SK-N-SH treated with all-trans-retinoic acid at 6 μM for 48 hours (cell line): ENCODE results near the gene L3HYPDH.

ENCODE experiments used
- ATAC-seq: fragments of 200-7000 bp; cut with Tn5 transposase; 3 replicates; pipeline ENCODE4 v1.9.1; 2020; ENCODE audit warnings: mild to moderate bottlenecking, moderate library complexity
- ARNTL ChIP-seq: fragments of 450-650 bp; formaldehyde crosslinking; IDR thresholded peaks from 2 replicates; pipeline ENCODE4 v1.5.0; 2020; ENCODE audit warnings: low read depth, mild to moderate bottlenecking, moderate library complexity, borderline replicate concordance
- BACH2 ChIP-seq: fragments of 250-450 bp; sonication (Bioruptor Pico); IDR thresholded peaks from 2 replicates; pipeline ENCODE4 v1.9.0; 2021; ENCODE audit warnings: mild to moderate bottlenecking, borderline replicate concordance
- CSDC2 ChIP-seq: fragments of 250-450 bp; sonication (Bioruptor Pico); IDR thresholded peaks from 2 replicates; pipeline ENCODE4 v1.5.0; 2020; ENCODE audit warnings: mild to moderate bottlenecking, moderate library complexity
- CSRNP3 ChIP-seq: fragments of 250-450 bp; sonication (Bioruptor Pico); IDR thresholded peaks from 2 replicates; pipeline ENCODE4 v1.5.1; 2021; ENCODE audit warnings: mild to moderate bottlenecking, moderate library complexity
- ESRRG ChIP-seq: fragments of 250-450 bp; sonication (Bioruptor Pico); IDR thresholded peaks from 2 replicates; pipeline ENCODE4 v1.6.1; 2021; ENCODE audit warnings: mild to moderate bottlenecking
- GLIS3 ChIP-seq: fragments of 250-450 bp; sonication (Bioruptor Pico); IDR thresholded peaks from 2 replicates; pipeline ENCODE4 v1.5.0; 2020; ENCODE audit warnings: mild to moderate bottlenecking, moderate library complexity
- ISL1 ChIP-seq: fragments of 250-450 bp; sonication (Bioruptor Pico); IDR thresholded peaks from 2 replicates; pipeline ENCODE4 v2.1.2; 2022; ENCODE audit warnings: mild to moderate bottlenecking, moderate library complexity
- OSR1 ChIP-seq: fragments of 250-450 bp; sonication (Bioruptor Pico); IDR thresholded peaks from 2 replicates; pipeline ENCODE4 v1.8.0; 2022; ENCODE audit warnings: moderate library complexity, mild to moderate bottlenecking, inconsistent platforms
- PATZ1 ChIP-seq: fragments of 250-450 bp; sonication (Bioruptor Pico); IDR thresholded peaks from 2 replicates; pipeline ENCODE4 v1.8.0; 2020; ENCODE audit warnings: mild to moderate bottlenecking, moderate library complexity, borderline replicate concordance
- POU6F1 ChIP-seq: fragments of 250-450 bp; sonication (Bioruptor Pico); IDR thresholded peaks from 2 replicates; pipeline ENCODE4 v1.8.0; 2021; ENCODE audit warnings: low read depth, mild to moderate bottlenecking, moderate library complexity, borderline replicate concordance
- SNAI2 ChIP-seq: fragments of 250-450 bp; sonication (Bioruptor Pico); IDR thresholded peaks from 2 replicates; pipeline ENCODE4 v1.5.0; 2020; ENCODE audit warnings: mild to moderate bottlenecking, moderate library complexity
- TCF4 ChIP-seq: fragments of 250-450 bp; sonication (Bioruptor Pico); IDR thresholded peaks from 2 replicates; pipeline ENCODE4 v1.8.0; 2021; ENCODE audit warnings: mild to moderate bottlenecking, moderate library complexity, borderline replicate concordance
- TOX ChIP-seq: fragments of 250-450 bp; sonication (Bioruptor Pico); IDR thresholded peaks from 2 replicates; pipeline ENCODE4 v1.8.0; 2021; ENCODE audit warnings: mild to moderate bottlenecking, moderate library complexity, borderline replicate concordance
- TSHZ2 ChIP-seq: fragments of 250-450 bp; sonication (Bioruptor Pico); IDR thresholded peaks from 2 replicates; pipeline ENCODE4 v1.5.0; 2020; ENCODE audit warnings: mild to moderate bottlenecking, moderate library complexity
- ZC3H10 ChIP-seq: fragments of 250-450 bp; sonication (Bioruptor Pico); IDR thresholded peaks from 2 replicates; pipeline ENCODE4 v1.5.1; 2021; ENCODE audit warnings: mild to moderate bottlenecking, moderate library complexity
- ZFP30 ChIP-seq: fragments of 450-650 bp; formaldehyde crosslinking; IDR thresholded peaks from 2 replicates; pipeline ENCODE4 v1.5.0; 2022; ENCODE audit warnings: mild to moderate bottlenecking, moderate library complexity
- ZNF70 ChIP-seq: fragments of 450-650 bp; formaldehyde crosslinking; IDR thresholded peaks from 2 replicates; pipeline ENCODE4 v1.5.0; 2020; ENCODE audit warnings: mild to moderate bottlenecking, moderate library complexity
- ZNF8 ChIP-seq: fragments of 450-650 bp; formaldehyde crosslinking; IDR thresholded peaks from 2 replicates; pipeline ENCODE4 v1.5.0; 2020; ENCODE audit warnings: mild to moderate bottlenecking, moderate library complexity

L3HYPDH gene

GRCh38 chr14:59463787-59464485 lies 20.3 kb downstream of the L3HYPDH start (continued):
- TF ChIP-seq POU6F1 (CRISPR knock-in tag) (no peak), ARNTL (CRISPR knock-in tag) (no peak), ZFP30 (CRISPR knock-in tag) (no peak)

- ATAC-seq: no peak
- TF ChIP-seq SNAI2 (CRISPR knock-in tag) (no peak), BACH2 (CRISPR knock-in tag) (no peak), ESRRG (CRISPR knock-in tag) (no peak), GLIS3 (CRISPR knock-in tag) (no peak), ZC3H10 (CRISPR knock-in tag) (no peak), ISL1 (no peak), ARNTL (CRISPR knock-in tag) (no peak), TCF4 (CRISPR knock-in tag) (no peak), CSDC2 (no peak), PATZ1 (CRISPR knock-in tag) (no peak)
- TF ChIP-seq, all 23 proteins: peak for 0
These were observed 22.3 kb downstream of the L3HYPDH start for GRCh38 chr14:59461891-59462290.

- ATAC-seq: no peak
- TF ChIP-seq OSR1 (CRISPR knock-in tag) (no peak), BACH2 (CRISPR knock-in tag) (no peak)
- TF ChIP-seq, all 23 proteins: peak for 0
These were observed 23.8 kb downstream of the L3HYPDH start for GRCh38 chr14:59460378-59460777.

GRCh38 chr14:59458486-59458885 lies 25.7 kb downstream of the L3HYPDH start:
- ATAC-seq: no peak
- no peak for TF ChIP-seq TSHZ2
- no peak for TF ChIP-seq BACH2 (CRISPR knock-in tag)
- TF ChIP-seq ZNF8 (CRISPR knock-in tag): no peak
- no peak for TF ChIP-seq SNAI2 (CRISPR knock-in tag)
- no peak for TF ChIP-seq ISL1
- no peak for TF ChIP-seq CSDC2
- TF ChIP-seq TCF4 (CRISPR knock-in tag): no peak
- no peak for TF ChIP-seq ZFP30 (CRISPR knock-in tag)
- TF ChIP-seq TOX (CRISPR knock-in tag): no peak
- TF ChIP-seq CSRNP3: no peak
- TF ChIP-seq PATZ1 (CRISPR knock-in tag): no peak
- no peak for TF ChIP-seq ZNF70 (CRISPR knock-in tag)
- TF ChIP-seq, all 23 proteins: peak for 0
